HepG2 (cell line): ENCODE data around the gene L3MBTL4. TPM values are rescaled to one million over a fixed set of nuclear protein-coding genes. Genes with fewer than 3 reads are reported as not detected.

Experiments
- AGO2 ChIP-seq: fragments of 200-400 bp; formaldehyde crosslinking; optimal IDR thresholded peaks from 2 replicates; pipeline ENCODE3; 2017; ENCODE audit warnings: mild to moderate bottlenecking, low read depth, low read length, moderate library complexity
- GPN1 ChIP-seq: sonication (generic); formaldehyde crosslinking; IDR thresholded peaks from 2 replicates; pipeline ENCODE4 v1.5.1; 2020; ENCODE audit warnings: missing genetic modification reagents, borderline replicate concordance
- GZF1 ChIP-seq: sonication (generic); formaldehyde crosslinking; IDR thresholded peaks from 2 replicates; pipeline ENCODE4 v1.5.1; 2020; ENCODE audit warnings: mild to moderate bottlenecking, missing genetic modification reagents
- HES4 ChIP-seq: sonication (generic); formaldehyde crosslinking; IDR thresholded peaks from 2 replicates; pipeline ENCODE4 v1.9.0; 2021; ENCODE audit warnings: mild to moderate bottlenecking, missing genetic modification reagents, borderline replicate concordance
- HOXA5 ChIP-seq: sonication (generic); formaldehyde crosslinking; IDR thresholded peaks from 2 replicates; pipeline ENCODE4 v1.4.0; 2020; ENCODE audit warnings: missing genetic modification reagents
- KLF15 ChIP-seq: sonication (generic); formaldehyde crosslinking; IDR thresholded peaks from 2 replicates; pipeline ENCODE4 v1.8.1; 2023; ENCODE audit warnings: borderline replicate concordance, mild to moderate bottlenecking, inconsistent platforms, missing genetic modification reagents, mixed read lengths
- MBNL3 ChIP-seq: fragments of 250-450 bp; sonication (Bioruptor Pico); conservative IDR thresholded peaks from 2 replicates; pipeline ENCODE4 v1.8.0; 2022; ENCODE audit warnings: mild to moderate bottlenecking, inconsistent platforms
- RBM22 ChIP-seq: fragments of 200-400 bp; formaldehyde crosslinking; optimal IDR thresholded peaks from 2 replicates; pipeline ENCODE3; 2017; ENCODE audit warnings: mild to moderate bottlenecking, low read length, moderate library complexity
- SNAI1 ChIP-seq: sonication (generic); formaldehyde crosslinking; IDR thresholded peaks from 2 replicates; pipeline ENCODE4 v1.5.0; 2020; ENCODE audit warnings: mild to moderate bottlenecking, missing genetic modification reagents, borderline replicate concordance
- ZNF460 ChIP-seq: sonication (generic); formaldehyde crosslinking; IDR thresholded peaks from 2 replicates; pipeline ENCODE4 v1.5.1; 2020; ENCODE audit warnings: missing genetic modification reagents, mild to moderate bottlenecking, borderline replicate concordance
- ZNF609 ChIP-seq: sonication (generic); formaldehyde crosslinking; IDR thresholded peaks from 2 replicates; pipeline ENCODE4 v1.4.0; 2020; ENCODE audit warnings: mild to moderate bottlenecking, missing genetic modification reagents, borderline replicate concordance
- ZNF768 ChIP-seq: sonication (generic); formaldehyde crosslinking; IDR thresholded peaks from 2 replicates; pipeline ENCODE4 v1.4.0; 2020; ENCODE audit warnings: missing genetic modification reagents
- ZNF780A ChIP-seq: sonication (generic); formaldehyde crosslinking; IDR thresholded peaks from 2 replicates; pipeline ENCODE4 v1.8.0; 2022; ENCODE audit warnings: mild to moderate bottlenecking, missing genetic modification reagents, moderate library complexity
- polyA plus RNA-seq, 8 experiments: library from polyadenylated mRNA; depleted of rRNA in 3 of 8; stranded (reverse) in 7 of 8; unstranded in 1 of 8; fragments of >200 nt; fragmentation: Illumina TruSeq in 4 of 8; extraction: Trizol in 4 of 8; gene quantifications; 2 replicates each; pipeline versions ENCODE4 v1.2.1 to v1.2.3, GENCODE V29; 2011 to 2016; ENCODE audit warnings: low read depth in 4 of 8, missing spikeins in 1 of 8, mixed read lengths in 1 of 8; ENCODE audit not compliant: insufficient read depth in 1 of 8
- total RNA-seq, 5 experiments: library from RNA; depleted of rRNA; stranded (reverse); fragments of >200 nt; fragmentation: Illumina TruSeq; extraction: Trizol; gene quantifications; 2 replicates each; pipeline ENCODE4 v1.2.3, GENCODE V29; 2016; ENCODE audit warnings: low read depth in 1 of 5
- TF ChIP-seq, protein P1 (sequence below): sonication (generic); formaldehyde crosslinking; conservative IDR thresholded peaks from 2 replicates; pipeline ENCODE4 v1.8.1; 2023; ENCODE audit warnings: missing genetic modification reagents
- TF ChIP-seq, protein P2 (sequence below): IDR thresholded peaks from 2 replicates; pipeline ENCODE4 v1.6.1; 2016; ENCODE audit warnings: missing compliant biosample characterization, missing genetic modification reagents, borderline replicate concordance
- TF ChIP-seq, protein P3 (sequence below): sonication (generic); formaldehyde crosslinking; IDR thresholded peaks from 2 replicates; pipeline ENCODE4 v1.4.0; 2020; ENCODE audit warnings: missing genetic modification reagents, low read depth, mild to moderate bottlenecking, borderline replicate concordance
- TF ChIP-seq, protein P4 (sequence below): sonication (generic); formaldehyde crosslinking; IDR thresholded peaks from 2 replicates; pipeline ENCODE4 v1.4.0; 2020; ENCODE audit warnings: mild to moderate bottlenecking, missing genetic modification reagents

L3MBTL4 gene
- total and polyA plus RNA-seq, 2 of the 13 experiments (the other 11 are each of a cell fraction or from before 2014, with no cell fraction given), result 10.8 to 13.3 TPM

GRCh38 chr18:6370886-6371635 is 43.6 kb downstream of the L3MBTL4 start (continued):
- TF ChIP-seq GPN1 (CRISPR knock-in tag), result no peak
- no peak for TF ChIP-seq HES4
- no peak for TF ChIP-seq GZF1 (CRISPR knock-in tag)
- peak; percentile 88 for TF ChIP-seq HOXA5
- TF ChIP-seq, protein P1, sequence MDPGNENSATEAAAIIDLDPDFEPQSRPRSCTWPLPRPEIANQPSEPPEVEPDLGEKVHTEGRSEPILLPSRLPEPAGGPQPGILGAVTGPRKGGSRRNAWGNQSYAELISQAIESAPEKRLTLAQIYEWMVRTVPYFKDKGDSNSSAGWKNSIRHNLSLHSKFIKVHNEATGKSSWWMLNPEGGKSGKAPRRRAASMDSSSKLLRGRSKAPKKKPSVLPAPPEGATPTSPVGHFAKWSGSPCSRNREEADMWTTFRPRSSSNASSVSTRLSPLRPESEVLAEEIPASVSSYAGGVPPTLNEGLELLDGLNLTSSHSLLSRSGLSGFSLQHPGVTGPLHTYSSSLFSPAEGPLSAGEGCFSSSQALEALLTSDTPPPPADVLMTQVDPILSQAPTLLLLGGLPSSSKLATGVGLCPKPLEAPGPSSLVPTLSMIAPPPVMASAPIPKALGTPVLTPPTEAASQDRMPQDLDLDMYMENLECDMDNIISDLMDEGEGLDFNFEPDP (CRISPR knock-in tag), result no peak
- no peak for TF ChIP-seq AGO2
- TF ChIP-seq RBM22, result no peak
- no peak for TF ChIP-seq SNAI1
- TF ChIP-seq MBNL3 (CRISPR knock-in tag), result no peak
- TF ChIP-seq KLF15 (CRISPR knock-in tag), result no peak
- TF ChIP-seq, protein P2, sequence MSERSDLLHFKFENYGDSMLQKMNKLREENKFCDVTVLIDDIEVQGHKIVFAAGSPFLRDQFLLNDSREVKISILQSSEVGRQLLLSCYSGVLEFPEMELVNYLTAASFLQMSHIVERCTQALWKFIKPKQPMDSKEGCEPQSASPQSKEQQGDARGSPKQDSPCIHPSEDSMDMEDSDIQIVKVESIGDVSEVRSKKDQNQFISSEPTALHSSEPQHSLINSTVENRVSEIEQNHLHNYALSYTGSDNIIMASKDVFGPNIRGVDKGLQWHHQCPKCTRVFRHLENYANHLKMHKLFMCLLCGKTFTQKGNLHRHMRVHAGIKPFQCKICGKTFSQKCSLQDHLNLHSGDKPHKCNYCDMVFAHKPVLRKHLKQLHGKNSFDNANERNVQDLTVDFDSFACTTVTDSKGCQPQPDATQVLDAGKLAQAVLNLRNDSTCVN (CRISPR knock-in tag), result no peak
- TF ChIP-seq ZNF609 (CRISPR knock-in tag), result peak; percentile 83; the same call in 1 of the 2 replicates
- no peak for TF ChIP-seq ZNF780A (CRISPR knock-in tag)
- TF ChIP-seq, protein P3, sequence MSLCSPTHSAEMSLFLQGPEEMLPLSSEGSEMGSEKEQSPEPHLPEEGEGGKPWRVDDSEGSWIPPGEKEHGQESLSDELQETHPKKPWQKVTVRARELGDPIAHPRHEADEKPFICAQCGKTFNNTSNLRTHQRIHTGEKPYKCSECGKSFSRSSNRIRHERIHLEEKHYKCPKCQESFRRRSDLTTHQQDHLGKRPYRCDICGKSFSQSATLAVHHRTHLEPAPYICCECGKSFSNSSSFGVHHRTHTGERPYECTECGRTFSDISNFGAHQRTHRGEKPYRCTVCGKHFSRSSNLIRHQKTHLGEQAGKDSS, result peak; percentile 47; the same call in 1 of the 2 replicates
- TF ChIP-seq, protein P4, sequence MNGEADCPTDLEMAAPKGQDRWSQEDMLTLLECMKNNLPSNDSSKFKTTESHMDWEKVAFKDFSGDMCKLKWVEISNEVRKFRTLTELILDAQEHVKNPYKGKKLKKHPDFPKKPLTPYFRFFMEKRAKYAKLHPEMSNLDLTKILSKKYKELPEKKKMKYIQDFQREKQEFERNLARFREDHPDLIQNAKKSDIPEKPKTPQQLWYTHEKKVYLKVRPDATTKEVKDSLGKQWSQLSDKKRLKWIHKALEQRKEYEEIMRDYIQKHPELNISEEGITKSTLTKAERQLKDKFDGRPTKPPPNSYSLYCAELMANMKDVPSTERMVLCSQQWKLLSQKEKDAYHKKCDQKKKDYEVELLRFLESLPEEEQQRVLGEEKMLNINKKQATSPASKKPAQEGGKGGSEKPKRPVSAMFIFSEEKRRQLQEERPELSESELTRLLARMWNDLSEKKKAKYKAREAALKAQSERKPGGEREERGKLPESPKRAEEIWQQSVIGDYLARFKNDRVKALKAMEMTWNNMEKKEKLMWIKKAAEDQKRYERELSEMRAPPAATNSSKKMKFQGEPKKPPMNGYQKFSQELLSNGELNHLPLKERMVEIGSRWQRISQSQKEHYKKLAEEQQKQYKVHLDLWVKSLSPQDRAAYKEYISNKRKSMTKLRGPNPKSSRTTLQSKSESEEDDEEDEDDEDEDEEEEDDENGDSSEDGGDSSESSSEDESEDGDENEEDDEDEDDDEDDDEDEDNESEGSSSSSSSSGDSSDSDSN, result 0 out of 2 replicates have a peak, but pooled peaks have one; percentile 3
- no peak for TF ChIP-seq ZNF460 (CRISPR knock-in tag)
- TF ChIP-seq ZNF768 (CRISPR knock-in tag), result no peak
